ENCODE data around the gene RAPGEF6.

RAPGEF6 gene

GRCh38 chr5:131514316-131515283 lies 120.4 kb downstream of the RAPGEF6 start:
- H3K27ac ChIP-seq = no peak overlapping the region
- TF ChIP-seq CTCF (conservative IDR thresholded peaks at IDR 0.05) = peak; percentile 24; the same call in 1 of the 2 replicates

GRCh38 chr5:131513780-131514179 lies 121.2 kb downstream of the RAPGEF6 start:
- no peak overlapping the region for H3K27ac ChIP-seq
- no peak for TF ChIP-seq CTCF (conservative IDR thresholded peaks at IDR 0.05)

- no peak for TF ChIP-seq CTCF (conservative IDR thresholded peaks at IDR 0.05)
- no peak overlapping the region for H3K27ac ChIP-seq
These were observed 123.1 kb downstream of the RAPGEF6 start for GRCh38 chr5:131511934-131512333.

DNA sequence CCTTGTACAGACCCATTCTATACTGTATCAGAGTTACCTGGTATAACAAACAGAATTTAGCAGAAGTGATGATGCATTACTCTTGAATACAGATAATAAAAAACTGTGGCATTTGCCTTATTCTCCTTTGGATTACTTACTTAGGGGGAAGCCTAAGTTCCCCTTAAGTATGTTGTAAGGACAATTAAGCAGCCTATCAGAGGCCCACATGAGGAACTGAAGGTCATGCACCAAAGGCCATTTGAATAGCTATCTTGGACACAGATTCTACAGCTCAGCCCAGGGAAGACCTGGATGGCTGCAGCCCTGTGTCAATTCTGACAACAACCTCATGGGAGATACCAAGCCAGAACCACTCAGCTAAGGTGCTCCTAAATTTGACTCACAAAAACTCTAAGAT lies 125.2 kb downstream of the RAPGEF6 start:
- TF ChIP-seq CTCF (conservative IDR thresholded peaks at IDR 0.05) = no peak
- no peak overlapping the region for H3K27ac ChIP-seq

GRCh38 chr5:131505237-131505908 lies 129.7 kb downstream of the RAPGEF6 start:
- TF ChIP-seq CTCF (conservative IDR thresholded peaks at IDR 0.05) = no peak
- no peak overlapping the region for H3K27ac ChIP-seq

DNA sequence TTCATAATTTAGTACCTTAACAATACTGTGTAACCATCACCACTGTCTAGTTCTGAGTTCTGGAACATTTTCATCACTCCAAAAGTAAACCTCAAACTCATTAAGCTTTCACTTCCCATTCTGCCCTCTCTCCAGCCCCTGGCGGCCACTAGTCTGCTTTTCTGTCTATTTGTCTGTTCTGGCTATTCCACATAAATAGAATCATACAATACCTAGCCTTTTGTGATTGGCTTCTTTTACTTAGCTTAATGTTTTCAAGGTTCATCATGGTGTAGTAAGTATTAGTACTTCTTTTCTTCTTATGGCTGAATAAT lies 138.7 kb downstream of the RAPGEF6 start:
- H3K27ac ChIP-seq = no peak overlapping the region

More for the DNA sequence above, 138.7 kb downstream of the RAPGEF6 start:
- no peak for TF ChIP-seq CTCF (conservative IDR thresholded peaks at IDR 0.05)
